NCI-H2227 treated with DMSO at 0.1 percent for 48 hours (cell line): Measurements from ENCODE around the gene RPL13.
"Not testable (repeated sequence)": the region's sequence is repeated elsewhere in the genome, so short reads cannot be mapped to it uniquely, and the experiment has no call there.

Experiments used
- DNase-seq: peaks from one replicate; lab custom pipeline; 2025; lab: John Stamatoyannopoulos, UW

The RPL13 gene

DNA sequence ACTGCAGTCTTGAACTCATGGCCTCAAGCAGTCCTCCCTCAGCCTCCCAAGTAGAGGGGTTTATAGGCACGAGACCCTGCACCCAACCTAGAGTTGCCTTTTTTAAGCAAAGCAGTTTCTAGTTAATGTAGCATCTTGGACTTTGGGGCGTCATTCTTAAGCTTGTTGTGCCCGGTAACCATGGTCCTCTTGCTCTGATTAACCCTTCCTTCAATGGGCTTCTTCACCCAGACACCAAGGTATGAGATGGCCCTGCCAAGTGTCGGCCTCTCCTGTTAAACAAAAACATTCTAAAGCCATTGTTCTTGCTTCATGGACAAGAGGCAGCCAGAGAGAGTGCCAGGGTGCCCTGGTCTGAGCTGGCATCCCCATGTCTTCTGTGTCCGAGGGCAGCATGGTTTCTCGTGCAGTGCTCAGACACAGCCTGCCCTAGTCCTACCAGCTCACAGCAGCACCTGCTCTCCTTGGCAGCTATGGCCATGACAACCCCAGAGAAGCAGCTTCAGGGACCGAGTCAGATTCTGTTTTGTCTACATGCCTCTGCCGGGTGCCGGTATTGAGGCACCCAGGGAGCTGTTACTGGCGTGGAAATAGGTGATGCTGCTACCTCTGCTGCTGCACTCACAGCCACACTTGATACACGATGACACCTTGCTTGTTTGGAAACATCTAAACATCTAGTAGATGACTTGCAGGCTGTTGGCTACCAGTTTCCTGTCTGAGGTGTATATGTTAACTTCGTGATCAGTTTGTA lies 3.3 kb downstream of the RPL13 start:
- no peak for DNase-seq

DNA sequence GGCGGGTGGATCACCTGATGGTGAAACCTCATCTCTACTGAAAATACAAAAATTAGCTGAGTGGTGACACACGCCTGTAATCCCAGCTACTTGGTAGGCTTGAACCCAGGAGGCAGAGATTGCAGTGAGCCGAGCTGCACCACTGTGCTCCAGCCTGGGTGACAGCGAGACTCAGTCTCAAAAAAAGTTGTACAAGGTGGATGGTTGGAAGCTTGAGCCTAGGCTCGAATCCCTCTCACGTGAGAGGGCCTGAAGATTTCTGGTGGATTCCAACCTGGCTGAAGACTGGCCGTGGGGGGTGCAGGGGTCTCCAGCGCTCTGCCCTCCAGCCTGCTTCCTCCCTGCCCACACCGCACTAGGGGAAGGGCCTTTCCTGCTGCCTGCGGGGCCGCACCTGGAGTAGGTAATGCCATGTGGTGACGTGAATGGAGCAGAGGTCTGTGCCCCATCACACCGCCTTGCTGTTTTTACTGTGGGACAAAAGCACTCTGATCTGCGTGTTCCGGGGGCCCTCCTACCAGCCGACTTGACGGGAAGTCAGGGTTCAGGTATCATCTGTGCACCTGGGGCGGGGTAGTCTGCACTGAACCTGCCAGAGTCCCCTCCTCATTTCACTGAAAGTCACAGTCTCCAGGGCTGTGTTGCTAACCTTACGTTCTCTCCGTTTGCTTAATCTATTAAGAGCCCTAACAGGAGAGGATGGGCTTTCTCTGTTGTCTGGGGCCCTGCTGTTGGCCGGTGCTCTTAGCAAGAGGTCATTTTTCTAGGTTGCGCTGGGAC lies 4.2 kb downstream of the RPL13 start:
- DNase-seq: no peak

DNA sequence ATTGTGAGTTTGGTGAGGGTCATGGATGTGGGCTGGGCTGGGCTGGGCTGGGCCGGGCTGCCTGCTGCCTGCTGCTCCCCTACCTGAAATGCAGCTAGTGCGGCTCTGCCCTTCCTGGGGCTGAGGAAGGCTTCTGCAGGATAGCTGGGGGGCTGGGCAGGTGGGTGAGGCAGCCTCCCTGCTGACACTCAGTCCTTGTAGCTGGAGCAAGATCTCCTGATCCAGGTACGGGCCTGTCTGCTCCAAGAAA lies 4.7 kb downstream of the RPL13 start:
- DNase-seq: no peak

DNA sequence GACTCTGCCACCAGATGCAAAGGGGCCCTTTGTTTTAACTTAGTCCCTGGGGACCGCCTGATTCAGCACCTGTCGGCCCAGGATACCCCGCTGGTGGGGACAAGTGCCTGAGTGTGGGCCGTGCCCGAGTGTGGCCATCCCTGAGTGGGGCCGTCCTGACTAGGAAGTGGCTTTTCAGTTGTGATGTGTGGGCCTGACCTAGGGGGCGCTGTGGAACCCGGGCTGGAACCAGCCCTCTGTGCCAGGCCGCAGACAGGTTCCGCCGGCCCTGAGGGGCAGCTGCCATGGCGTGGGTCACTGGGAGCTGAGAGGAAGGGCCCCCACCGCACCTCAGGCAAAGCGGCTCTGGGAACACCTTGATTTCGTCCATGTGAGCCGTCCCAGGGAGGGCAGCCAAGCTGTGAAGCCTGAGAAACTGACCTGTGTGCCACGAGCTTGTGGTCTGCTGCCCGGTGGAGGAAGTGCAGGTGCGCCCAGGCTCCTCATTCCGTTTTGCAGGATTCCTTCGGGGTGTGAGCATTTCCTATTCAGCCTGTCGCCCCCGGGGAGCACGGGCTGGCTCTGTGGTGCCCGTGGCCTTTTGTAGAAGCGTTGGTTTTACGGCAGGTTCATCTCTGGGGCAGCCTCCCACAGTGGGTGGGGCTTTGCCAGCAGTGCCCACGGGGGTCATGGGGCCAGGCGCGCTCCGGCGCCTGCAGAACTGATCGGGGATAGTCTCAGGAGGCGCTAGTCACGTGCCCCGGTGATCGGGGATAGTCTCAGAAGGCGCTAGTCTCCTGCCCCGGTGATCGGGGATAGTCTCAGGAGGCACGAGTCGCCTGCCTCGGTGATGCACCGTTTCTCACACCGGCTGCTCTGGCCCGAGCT lies 5.3 kb downstream of the RPL13 start:
- peak; percentile 32 for DNase-seq

DNA sequence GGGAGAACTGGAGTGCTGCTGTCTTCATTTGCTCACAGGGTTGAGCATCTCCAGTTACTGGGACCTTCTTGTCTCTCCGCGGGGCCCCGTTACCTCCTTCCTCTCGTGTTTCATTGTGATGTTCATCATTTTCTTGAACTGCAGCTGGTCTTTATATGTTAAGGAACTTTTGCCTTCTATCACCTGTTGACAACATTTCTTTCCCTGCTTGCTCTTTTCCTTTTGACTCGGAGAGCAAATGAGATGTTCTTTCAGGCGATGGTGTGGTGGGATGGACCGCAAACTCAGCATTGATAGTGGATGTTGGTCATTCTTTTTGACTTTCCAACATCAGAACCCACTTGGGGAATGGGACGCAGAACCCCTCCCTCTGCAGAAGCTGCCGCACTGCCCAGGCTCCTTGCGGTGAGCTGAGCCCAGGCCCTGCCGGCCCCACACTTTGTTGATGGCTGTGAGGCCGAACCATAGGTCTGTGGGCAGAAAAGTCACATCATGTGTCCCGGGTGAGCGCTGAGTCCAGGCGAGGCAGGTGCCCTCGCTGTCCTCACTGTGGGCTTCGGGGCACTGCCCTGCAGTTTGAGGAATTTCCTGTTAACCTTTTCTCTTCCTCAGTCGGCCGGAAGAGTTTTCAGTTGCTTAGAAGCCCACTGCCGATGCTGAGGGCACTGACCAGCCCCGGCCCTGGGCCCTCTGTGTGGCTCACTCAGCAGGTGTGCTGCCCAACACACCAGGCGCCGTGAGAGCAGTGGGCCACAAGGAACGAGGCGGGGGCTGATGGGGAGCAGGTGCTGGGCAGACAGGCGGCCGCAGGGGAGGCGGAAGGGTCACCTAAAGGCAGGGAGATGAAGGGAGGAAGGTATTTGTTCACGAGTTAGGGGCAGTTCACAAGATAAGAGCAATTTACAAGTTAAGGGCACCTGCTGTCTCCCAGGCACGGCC lies 7.4 kb downstream of the RPL13 start:
- no peak for DNase-seq

DNA sequence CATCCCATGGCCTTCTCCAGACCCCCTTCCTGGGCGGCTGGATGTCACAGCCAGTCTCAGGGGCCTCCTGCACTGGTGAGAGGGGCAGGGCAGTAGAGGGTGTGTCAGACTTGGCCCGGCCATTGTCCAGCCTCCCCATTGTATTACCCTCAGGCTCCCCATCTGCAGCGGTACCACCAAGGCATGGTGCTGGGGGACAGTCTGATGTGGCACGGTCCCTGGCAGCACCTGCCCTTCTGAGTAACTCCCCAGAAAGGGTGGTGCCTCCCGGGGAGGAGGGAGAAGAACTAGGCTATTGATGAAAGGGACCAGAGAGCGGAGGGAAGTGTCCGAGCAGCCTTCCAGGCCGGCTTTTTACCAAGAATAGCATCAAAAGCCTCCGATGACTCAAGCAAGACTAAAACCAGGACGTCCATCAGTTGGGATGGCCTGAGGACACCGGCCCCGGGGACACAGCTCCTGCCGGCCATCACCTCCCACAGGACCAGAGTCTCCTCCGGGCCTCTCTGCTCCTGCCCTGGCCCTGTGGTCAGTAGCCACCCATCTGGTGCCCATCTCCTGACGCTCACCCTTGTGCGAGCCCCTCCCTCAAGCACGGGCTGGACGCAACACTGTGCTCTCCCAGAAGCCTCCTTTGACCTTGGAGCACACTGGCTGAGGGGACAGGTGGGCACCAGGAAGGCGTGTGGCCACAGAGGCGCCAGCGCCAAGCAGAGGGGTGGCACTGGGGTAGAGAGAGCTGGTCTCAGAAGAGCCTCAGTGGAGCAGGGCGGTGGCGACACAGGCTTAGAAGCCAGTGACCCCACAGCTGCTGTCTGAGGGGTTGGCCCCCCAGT lies 9.2 kb downstream of the RPL13 start:
- no peak for DNase-seq

DNA sequence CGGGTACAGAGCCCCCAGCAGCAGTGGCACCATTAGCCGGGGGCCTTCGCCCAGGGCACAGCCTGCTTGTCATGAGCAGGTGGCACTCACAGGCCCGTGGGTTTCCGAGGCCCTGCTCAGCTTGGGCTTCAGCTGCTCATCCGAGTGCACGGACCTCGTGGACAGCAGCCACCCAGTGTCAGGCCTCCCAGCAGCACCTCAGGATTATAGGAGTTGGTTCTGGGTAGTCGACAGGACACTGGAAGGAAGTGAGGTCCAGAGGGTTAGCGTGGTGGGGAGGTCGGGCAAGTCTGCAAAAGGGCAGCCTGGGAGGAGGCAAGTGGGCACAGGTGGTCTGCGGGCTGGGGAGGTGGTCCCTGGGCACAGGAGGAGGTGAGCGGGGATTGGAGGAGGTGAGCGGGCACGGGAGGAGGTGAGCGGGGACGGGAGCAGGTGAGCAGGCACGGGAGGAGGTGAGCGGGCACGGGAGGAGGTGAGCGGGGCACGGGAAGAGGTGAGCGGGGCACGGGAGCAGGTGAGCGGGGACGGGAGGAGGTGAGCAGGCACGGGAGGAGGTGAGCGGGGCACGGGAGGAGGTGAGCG lies 10.0 kb downstream of the RPL13 start:
- DNase-seq: no peak

DNA sequence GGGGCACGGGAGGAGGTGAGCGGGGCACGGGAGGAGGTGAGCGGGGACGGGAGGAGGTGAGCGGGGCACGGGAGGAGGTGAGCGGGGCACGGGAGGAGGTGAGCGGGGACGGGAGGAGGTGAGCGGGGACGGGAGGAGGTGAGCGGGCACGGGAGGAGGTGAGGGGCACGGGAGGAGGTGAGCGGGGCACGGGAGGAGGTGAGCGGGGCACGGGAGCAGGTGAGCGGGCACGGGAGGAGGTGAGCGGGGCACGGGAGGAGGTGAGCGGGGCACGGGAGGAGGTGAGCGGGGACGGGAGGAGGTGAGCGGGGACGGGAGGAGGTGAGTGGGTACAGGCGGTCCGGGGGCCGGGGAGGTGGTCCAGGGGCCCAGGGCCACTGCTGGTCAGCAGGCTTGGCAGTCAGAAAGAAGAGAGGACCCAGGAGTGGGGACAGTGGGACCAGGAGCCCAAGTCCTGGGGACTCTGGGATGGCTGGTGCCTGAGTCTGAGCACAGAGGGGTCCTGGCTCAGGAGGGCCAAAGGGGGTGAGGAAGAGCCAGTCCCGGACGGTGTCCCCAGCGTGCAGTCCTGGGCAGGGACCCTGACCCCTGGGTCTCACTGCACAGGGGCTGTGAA lies 10.6 kb downstream of the RPL13 start:
- not testable (repeated sequence) for DNase-seq

DNA sequence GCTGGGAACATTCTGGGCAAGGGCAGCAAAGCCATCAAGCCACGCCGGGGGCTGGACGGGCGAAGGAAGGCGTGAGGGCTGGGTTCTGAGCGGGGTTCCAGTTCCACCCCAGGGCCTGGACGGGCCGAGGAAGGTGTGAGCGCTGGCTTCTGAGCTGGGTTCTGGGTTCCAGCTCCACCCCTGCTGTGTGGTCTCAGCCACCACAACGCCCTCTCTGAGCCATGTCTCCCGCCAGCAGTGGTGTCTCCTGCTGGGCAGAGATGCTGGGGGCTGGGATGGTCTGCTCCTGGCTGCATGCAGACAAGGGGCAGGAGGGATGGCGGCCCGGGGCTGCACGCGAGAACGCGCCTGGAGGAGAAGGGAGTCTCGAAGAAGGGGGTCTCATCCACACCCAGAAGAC lies 11.2 kb downstream of the RPL13 start:
- DNase-seq: no peak

DNA sequence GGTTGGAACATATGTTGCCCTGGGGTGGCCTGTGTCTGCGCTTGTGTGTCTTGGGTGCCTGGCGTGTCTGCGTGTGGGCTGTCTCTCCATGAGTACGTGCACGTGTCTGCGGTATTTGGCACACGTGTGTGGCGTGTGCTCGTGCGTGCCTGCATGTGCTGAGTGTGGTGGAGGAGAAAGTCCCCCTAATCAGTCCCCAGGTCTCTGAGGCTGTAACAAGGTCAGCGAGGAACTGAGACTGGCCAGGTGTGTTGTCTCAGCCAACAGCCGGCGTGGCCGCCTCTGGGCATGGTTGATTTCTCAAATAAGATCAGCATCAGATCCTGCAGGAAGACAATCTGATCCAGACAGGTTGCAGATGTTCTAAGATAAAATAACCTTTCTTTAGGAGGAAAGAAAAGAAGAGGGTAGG lies 11.6 kb downstream of the RPL13 start:
- no peak for DNase-seq

DNA sequence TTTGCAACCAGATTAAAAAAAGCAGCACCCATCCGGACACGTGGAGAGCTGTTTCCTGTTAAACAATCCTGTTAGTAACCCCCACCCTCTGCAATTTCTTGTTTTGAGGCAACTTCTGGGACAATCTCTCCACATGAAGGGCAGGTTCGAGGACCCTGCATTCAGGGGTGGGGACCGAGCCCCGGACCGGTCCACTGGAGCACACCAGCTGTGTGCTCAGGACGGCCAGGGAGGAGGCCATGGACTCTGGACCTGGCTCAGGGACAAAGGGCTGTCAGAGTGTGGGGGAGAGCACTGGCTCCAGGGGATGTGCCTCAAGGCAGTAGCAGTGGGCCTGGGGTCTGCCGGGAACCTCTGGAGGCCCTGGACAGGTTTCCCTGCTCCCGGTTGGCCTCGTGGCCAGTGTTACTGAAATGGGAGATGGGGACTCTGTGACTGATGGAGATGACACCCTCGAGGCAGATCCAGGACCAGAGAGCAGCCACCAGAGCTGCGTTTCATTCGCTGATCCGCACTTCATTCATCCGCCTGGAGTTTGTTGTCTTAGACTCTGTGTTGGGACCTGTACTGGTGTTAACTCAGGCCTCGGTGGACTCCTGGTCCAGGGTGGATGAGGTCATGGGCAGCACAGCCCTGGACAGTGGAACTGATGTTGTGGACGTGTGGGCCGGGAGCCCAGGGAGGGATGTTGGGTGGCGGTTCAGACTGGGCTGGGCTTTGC lies 12.2 kb downstream of the RPL13 start:
- no peak for DNase-seq

DNA sequence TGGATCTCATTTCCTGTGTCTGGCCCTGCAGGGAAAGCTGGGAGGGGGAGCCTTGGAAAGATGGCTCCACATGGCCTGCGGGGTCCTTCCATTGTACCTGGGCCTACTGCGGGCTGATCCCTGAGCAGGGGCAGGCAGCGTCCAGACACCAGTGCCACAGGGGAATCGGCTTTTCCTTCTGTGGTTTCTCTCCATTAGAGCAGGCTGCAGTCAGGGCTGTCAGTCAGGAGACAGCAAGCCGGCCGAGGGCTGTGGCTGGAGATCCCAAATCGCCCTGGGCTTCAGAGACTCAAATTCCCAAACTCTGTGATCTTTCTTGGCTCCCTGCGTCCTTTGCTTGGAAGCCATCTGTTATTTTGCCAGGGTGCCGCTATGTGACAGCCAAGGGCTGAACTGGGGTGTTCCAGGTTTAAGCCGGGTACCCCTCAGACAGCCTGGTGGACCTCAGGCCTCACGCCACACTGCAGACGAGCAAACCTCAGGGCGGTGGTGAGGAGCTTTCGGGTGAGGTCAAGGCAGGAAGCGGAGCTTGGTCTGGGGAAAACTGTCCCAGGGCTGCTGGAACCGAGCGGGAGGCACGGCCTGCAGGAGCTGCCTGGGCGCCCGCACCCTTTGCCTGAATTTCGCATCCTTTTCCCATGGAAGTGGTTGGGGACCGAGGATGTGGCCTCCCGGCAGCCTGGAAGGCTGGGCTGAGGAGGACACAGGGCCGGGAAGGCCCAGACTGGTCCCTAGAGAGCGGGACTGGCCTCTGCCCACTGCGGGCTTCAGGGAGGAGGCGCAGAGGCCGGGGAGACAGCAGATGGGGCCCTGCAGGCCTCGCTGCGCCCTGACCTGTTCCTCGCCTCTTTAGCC lies 13.6 kb downstream of the RPL13 start:
- DNase-seq: no peak

DNA sequence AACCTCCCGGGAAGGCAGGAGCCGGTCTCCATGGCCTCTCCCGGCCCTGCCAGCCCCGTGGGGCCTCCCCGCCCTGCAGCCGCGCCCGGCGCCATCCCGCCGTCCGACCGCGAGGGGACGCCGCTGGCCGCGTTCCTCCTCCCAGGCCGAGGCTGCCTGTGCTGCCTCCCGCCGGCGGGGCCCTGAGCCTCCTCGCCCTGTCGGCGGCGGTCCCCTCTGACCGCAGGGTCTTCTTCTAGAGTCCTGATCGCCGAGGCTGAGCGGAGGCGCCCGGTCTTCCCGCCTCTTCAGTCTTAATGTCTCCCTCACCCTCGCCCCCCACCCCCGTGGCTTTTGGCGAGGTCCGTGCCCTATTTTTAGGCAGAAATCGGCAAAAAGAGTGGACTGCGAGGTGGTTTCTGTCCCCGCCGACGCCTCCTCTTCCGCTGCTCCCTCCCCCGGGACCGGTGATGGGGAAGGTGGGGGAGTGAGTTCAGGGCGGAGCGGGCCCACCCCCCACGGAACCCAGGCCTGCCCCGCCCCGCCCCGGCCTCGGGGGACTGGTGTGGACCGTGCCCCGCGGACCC lies 14.3 kb downstream of the RPL13 start:
- peak; percentile 22 for DNase-seq

DNA sequence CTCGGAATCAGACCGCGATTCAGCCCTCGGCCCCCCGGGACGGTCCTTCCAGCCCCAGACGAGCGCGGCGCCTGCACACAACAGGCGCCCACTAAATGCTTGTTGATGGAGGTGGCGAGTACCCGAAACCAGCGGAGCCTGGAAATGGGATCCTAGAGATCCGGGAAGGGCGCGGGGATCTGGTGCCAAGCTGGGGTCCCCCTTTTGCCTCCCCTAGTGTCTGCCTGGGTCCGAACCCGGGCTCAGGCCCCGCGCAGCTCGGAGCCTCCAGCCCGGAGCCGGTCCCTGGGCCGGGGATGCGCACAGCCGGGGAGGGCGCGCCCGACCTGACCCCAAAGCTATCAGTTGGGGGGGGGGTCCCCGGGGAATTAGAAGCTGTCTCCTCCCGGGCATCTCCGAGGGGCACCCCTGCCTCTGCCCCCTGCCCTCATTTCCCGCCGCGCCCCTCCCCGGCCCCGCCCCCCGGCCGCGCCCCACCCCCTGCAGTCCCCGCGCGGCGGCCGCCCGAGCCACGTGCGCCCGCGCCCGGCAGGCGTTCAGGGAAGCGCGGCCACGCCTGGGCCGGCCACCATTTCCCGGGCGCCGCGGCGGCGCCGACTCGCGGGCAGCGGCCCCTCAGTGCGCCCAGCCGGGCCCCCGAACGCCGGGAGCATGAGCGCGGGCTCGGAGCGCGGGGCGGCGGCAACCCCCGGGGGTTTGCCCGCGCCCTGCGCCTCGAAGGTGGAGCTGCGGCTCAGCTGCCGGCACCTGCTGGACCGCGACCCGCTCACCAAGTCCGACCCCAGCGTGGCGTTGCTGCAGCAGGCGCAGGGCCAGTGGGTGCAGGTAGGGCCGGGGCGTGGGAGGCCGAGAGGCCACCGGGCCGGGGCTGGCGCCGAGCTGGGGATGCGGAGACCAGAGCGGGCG lies 15.0 kb downstream of the RPL13 start, which contains the start of gene CPNE7:
Gene CPNE7 (plus strand): TSS at position 512 of the 906 bp plus-strand sequence. CDS start 140 bp downstream, at position 652.
- DNase-seq: no peak

DNA sequence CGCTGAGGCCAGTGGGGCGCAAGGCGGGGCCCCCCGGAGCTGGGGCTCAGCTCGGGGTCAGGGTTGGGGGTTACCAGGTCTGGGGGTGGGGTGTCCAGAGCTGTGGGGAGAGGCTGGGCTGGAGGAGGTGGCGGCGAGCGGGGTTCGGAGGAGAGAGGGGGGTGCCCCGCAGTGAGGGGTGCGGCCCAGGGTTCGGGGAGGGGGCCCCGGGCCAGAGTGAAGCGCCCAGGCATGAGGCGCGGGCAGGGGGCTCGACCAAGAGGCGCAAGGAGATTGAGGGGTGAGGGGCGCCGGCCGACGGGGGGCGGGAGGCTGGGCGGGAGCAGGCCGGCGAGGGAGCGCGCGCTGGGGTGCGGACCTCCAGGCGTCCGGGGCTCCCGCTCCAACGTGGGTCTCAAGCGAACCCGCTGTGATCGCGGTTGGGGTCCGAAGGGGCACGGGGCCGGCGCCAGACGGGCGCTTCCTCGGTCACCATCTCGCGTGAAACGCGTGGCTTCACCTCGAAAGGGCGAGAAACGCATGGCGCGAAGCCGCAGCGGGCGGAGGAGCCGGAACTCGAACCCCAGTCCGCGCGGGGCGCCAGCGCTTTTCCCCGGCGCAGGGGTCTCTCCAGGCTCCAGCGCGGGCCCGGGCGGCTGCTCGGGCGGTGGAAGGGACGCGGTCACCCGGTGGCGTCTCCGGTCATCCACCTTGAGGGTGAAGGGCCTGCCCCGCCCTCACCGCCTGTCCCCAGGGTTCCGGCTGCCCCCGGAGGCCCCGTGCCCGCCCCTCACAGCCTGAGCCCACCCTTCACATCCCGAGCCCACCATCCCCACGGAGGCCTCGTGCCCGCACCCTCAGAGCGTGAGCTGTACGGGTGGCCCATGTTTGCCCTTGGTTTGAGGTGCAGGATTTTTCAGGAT lies 15.9 kb downstream of the RPL13 start:
- DNase-seq: no peak
